ENCODE data around the gene MEIOB.

MEIOB gene

GRCh38 chr16:1830213-1830612 is 41.8 kb downstream of the MEIOB start:
- H3K4me3 ChIP-seq (replicated peaks in 1 of 2; ENCODE audit: low read depth in 2 of 2, low read length in 2 of 2) = no peak overlapping the region
- DNase-seq (ENCODE audit: low read depth in 2 of 2) = no peak
- no peak for TF ChIP-seq CTCF (IDR thresholded peaks at IDR 0.05; ENCODE audit: low read depth, low read length)

- no peak for TF ChIP-seq CTCF (IDR thresholded peaks at IDR 0.05; ENCODE audit: low read depth, low read length)
- peak overlapping the region in 1 of 2 donors; percentile 100 for H3K4me3 ChIP-seq (replicated peaks in 1 of 2; ENCODE audit: low read depth in 2 of 2, low read length in 2 of 2)
- no peak for DNase-seq (ENCODE audit: low read depth in 2 of 2)
These were observed 43.1 kb downstream of the MEIOB start for GRCh38 chr16:1828645-1829410.

- TF ChIP-seq CTCF (IDR thresholded peaks at IDR 0.05; ENCODE audit: low read depth, low read length) = no peak
- peak; percentile 96 to 97 for DNase-seq (ENCODE audit: low read depth in 2 of 2)
- H3K4me3 ChIP-seq (replicated peaks in 1 of 2; ENCODE audit: low read depth in 2 of 2, low read length in 2 of 2) = peak within 1 kb of the TSS; percentile 98 to 100
These were observed 45.0 kb downstream of the MEIOB start, which contains the start of the genes FAHD1 and HAGH for GRCh38 chr16:1826691-1827573. Gene FAHD1 (plus strand): TSS chr16:1827206. CDS start chr16:1827239, 33 bp downstream. Gene HAGH (minus strand): TSS chr16:1826825. CDS start chr16:1826787, 38 bp downstream.

- peak overlapping the region; percentile 50 to 100 for H3K4me3 ChIP-seq (replicated peaks in 1 of 2; ENCODE audit: low read depth in 2 of 2, low read length in 2 of 2)
- peak in 1 of 2 donors; percentile 8 for DNase-seq (ENCODE audit: low read depth in 2 of 2)
- no peak for TF ChIP-seq CTCF (IDR thresholded peaks at IDR 0.05; ENCODE audit: low read depth, low read length)
These were observed 45.9 kb downstream of the MEIOB start for GRCh38 chr16:1825864-1826690.

GRCh38 chr16:1825381-1825863 is 46.5 kb downstream of the MEIOB start:
- H3K4me3 ChIP-seq (replicated peaks in 1 of 2; ENCODE audit: low read depth in 2 of 2, low read length in 2 of 2) = peak overlapping the region; percentile 50 to 100
- no peak for DNase-seq (ENCODE audit: low read depth in 2 of 2)
- no peak for TF ChIP-seq CTCF (IDR thresholded peaks at IDR 0.05; ENCODE audit: low read depth, low read length)

- no peak overlapping the region for H3K4me3 ChIP-seq (replicated peaks in 1 of 2; ENCODE audit: low read depth in 2 of 2, low read length in 2 of 2)
- TF ChIP-seq CTCF (IDR thresholded peaks at IDR 0.05; ENCODE audit: low read depth, low read length) = peak; percentile 30
- peak; percentile 73 to 75 for DNase-seq (ENCODE audit: low read depth in 2 of 2)
These were observed 48.1 kb downstream of the MEIOB start for GRCh38 chr16:1823821-1824220.

Measured in cardiac fibroblast (primary cell).